ENCODE data around the gene SYNDIG1. TPM values are rescaled to one million over a fixed set of nuclear protein-coding genes. Genes with fewer than 3 reads are reported as not detected.

SYNDIG1 gene
- total and polyA plus RNA-seq, 9 of the 15 experiments (the other 6 are each of a cell fraction or from before 2014, with no cell fraction given): not detected

- TF ChIP-seq KLF1 (tag; IDR thresholded peaks at IDR 0.05) (no peak), SMARCA5 (IDR thresholded peaks at IDR 0.05) (no peak), E2F6 (IDR thresholded peaks at IDR 0.05; ENCODE audit: borderline replicate concordance in 1 of 2, extremely low read depth in 1 of 2, insufficient read depth in 1 of 2, insufficient read length in 1 of 2, low read depth in 1 of 2, low read length in 1 of 2, poor library complexity in 1 of 2, severe bottlenecking in 1 of 2) (no peak)
Measured at GRCh38 chr20:24697411-24697810, 228.0 kb downstream of the SYNDIG1 start (continued).

GRCh38 chr20:24698189-24698588, 228.8 kb downstream of the SYNDIG1 start:
- Histone ChIP-seq H3K36me3 (ENCODE audit: control insufficient read depth, insufficient read depth, low read length) (no peaks in the 10 kb centered on the region), H3K9me3 (replicated peaks; ENCODE audit: control insufficient read depth, insufficient read depth, low read depth, low read length) (no peaks in the 10 kb centered on the region), H4K20me1 (replicated peaks; ENCODE audit: control insufficient read depth, insufficient read depth, low read length) (no peaks in the 10 kb centered on the region), H3K4me1 (replicated peaks in 1 of 2; ENCODE audit: control insufficient read depth in 2 of 2, insufficient read depth in 2 of 2, low read length in 2 of 2) (no peaks in the 10 kb centered on the region), H3K9ac (ENCODE audit: insufficient read depth in 1 of 2, low read depth in 2 of 2, low read length in 2 of 2) (no peak overlapping the region), H3K27me3 (ENCODE audit: control insufficient read depth in 2 of 2, insufficient read depth in 2 of 2, low read length in 2 of 2) (no peaks in the 10 kb centered on the region; a peak in 1 of 5 replicates), H3K79me2 (ENCODE audit: control insufficient read depth, insufficient read depth, low read length) (no peaks in the 10 kb centered on the region), H3K4me3 (no peak overlapping the region), H3K9me1 (ENCODE audit: control insufficient read depth, insufficient read depth, low read length) (no peaks in the 10 kb centered on the region), H3K27ac (ENCODE audit: extremely low read depth, low read depth, low read length) (no peak overlapping the region), H3K4me2 (ENCODE audit: insufficient read depth, low read length) (no peak overlapping the region), H2AFZ (ENCODE audit: low read depth, low read length) (no peak overlapping the region)
- BruUV-seq (replicated peaks): no TSS peak
- TF ChIP-seq ATF7 (IDR thresholded peaks at IDR 0.05) (no peak), ZFP30 (CRISPR knock-in tag; IDR thresholded peaks at IDR 0.05; ENCODE audit: borderline replicate concordance) (no peak)
- ATAC-seq (no peak), DNase-seq (ENCODE audit: extremely low read depth in 1 of 4, low spot score in 3 of 4) (no peak), FAIRE-seq (no peak)
- intact Hi-C loops (cut with micrococcal nuclease): no loop called here
- 2% methylated on average over 5 of the region's 6 CpGs for WGBS (ENCODE audit: insufficient coverage, low coverage, missing lambda C conversion rate)
- ChIA-PET CTCF (ENCODE audit: low intra/inter-chr PET ratio) (no interaction called here), POLR2A (no interaction called here)
- in situ Hi-C loops (cut with MboI): no loop called here
